GM12878 (cell line): ENCODE data around the gene MOBP. TPM values are rescaled to one million over a fixed set of nuclear protein-coding genes. Genes with fewer than 3 reads are reported as not detected.
A peak's percentile ranks its signal among the peaks of the same experiment; 100 is the strongest.
"Not testable (repeated sequence)": the region's sequence is repeated elsewhere in the genome, so short reads cannot be mapped to it uniquely, and the experiment has no call there.

Experiments
- ATAC-seq: fragments of 200-7000 bp; cut with Tn5 transposase; 3 replicates; pipeline ENCODE4 v1.9.1; 2020; ENCODE audit warnings: mild to moderate bottlenecking, moderate library complexity
- BruUV-seq: library from RNA; stranded (reverse); fragments of 400-500 nt; replicated peaks from 2 replicates; lab custom pipeline; 2021; lab: Mats Ljungman, UMichigan
- CTCF ChIA-PET: fragments of 300-600 bp; sonication (Branson Sonifier 250); formaldehyde crosslinking; extraction: SDS; loops from one replicate; lab custom pipeline; 2021; ENCODE audit warnings: inconsistent platforms; lab: Yijun Ruan, JAX
- POLR2A ChIA-PET: fragments of 350-600 bp; formaldehyde crosslinking; extraction: SDS; loops from one replicate; lab custom pipeline; 2021; ENCODE audit warnings: inconsistent platforms; lab: Charles Lee
- RAD21 ChIA-PET: fragments of 300-600 bp; sonication (Branson Sonifier 250); formaldehyde crosslinking; loops from one replicate; lab custom pipeline; 2023; ENCODE audit warnings: antibody characterized with exemption; ENCODE audit not compliant: unreplicated experiment; lab: Charles Lee
- SMC1A ChIA-PET: fragments of 300-600 bp; sonication (Branson Sonifier 250); formaldehyde crosslinking; loops from one replicate; lab custom pipeline; 2023; ENCODE audit not compliant: unreplicated experiment, uncharacterized antibody; lab: Charles Lee
- DNase-seq: peaks from one replicate; pipeline ENCODE4 v3.0.0-alpha.2; 2011; ENCODE audit warnings: low read depth, low spot score
- FAIRE-seq: peaks from 3 replicates; lab custom pipeline; 2011; peaks lifted over from hg19 to GRCh38; lab: Jason Lieb, UNC
- H2AFZ ChIP-seq: 2 replicates; pipeline ENCODE4 v1.6.0; 2011; ENCODE audit warnings: low read depth, low read length, control low read depth; ENCODE audit not compliant: control insufficient read depth
- H3K27ac ChIP-seq: 2 replicates; pipeline ENCODE4 v1.5.1; 2011; ENCODE audit warnings: control low read depth; ENCODE audit not compliant: control insufficient read depth, insufficient read depth
- H3K27me3 ChIP-seq, 2 experiments: replicated peaks in 1 of 2; 2 replicates each; pipeline versions ENCODE4 v1.6.0 to v1.6.1; 2011; ENCODE audit warnings: low read length in 1 of 2; ENCODE audit not compliant: control insufficient read depth in 2 of 2, insufficient read depth in 2 of 2
- H3K36me3 ChIP-seq, 2 experiments: 2 replicates each; pipeline ENCODE4 v1.5.1; 2011; ENCODE audit warnings: low read length in 1 of 2; ENCODE audit not compliant: control insufficient read depth in 2 of 2, insufficient read depth in 2 of 2
- H3K4me1 ChIP-seq: 2 replicates; pipeline ENCODE4 v1.6.1; 2011; ENCODE audit warnings: mild to moderate bottlenecking, low read length, moderate library complexity, mixed read lengths; ENCODE audit not compliant: control insufficient read depth, insufficient read depth
- H3K4me2 ChIP-seq: 2 replicates; pipeline ENCODE4 v1.6.0; 2011; ENCODE audit warnings: control low read depth; ENCODE audit not compliant: control insufficient read depth, insufficient read depth
- H3K4me3 ChIP-seq: fragments of 200-600 bp; sonication (generic); 2 replicates; pipeline ENCODE4 v1.5.1; 2016
- H3K79me2 ChIP-seq: 2 replicates; pipeline ENCODE4 v1.6.0; 2011; ENCODE audit warnings: low read length; ENCODE audit not compliant: control insufficient read depth, insufficient read depth
- H3K9ac ChIP-seq: 2 replicates; pipeline ENCODE4 v1.8.0; 2011; ENCODE audit warnings: low read length, control low read depth, mixed read lengths; ENCODE audit not compliant: control insufficient read depth, insufficient read depth
- H3K9me3 ChIP-seq: replicated peaks from 3 replicates; pipeline ENCODE4 v1.5.1; 2011; ENCODE audit warnings: mild to moderate bottlenecking, low read length; ENCODE audit not compliant: control insufficient read depth, insufficient read depth
- H4K20me1 ChIP-seq: 2 replicates; pipeline ENCODE4 v1.6.0; 2011; ENCODE audit not compliant: control insufficient read depth, insufficient read depth
- MTA2 ChIP-seq: fragments of 450-650 bp; IDR thresholded peaks from 2 replicates; pipeline ENCODE4 v1.6.1; 2016; ENCODE audit warnings: low read depth, mild to moderate bottlenecking, moderate library complexity
- MTA3 ChIP-seq: IDR thresholded peaks from 2 replicates; pipeline ENCODE4 v1.6.1; 2012; ENCODE audit warnings: low read length, inconsistent platforms, borderline replicate concordance
- NFYB ChIP-seq: IDR thresholded peaks from 2 replicates; pipeline ENCODE4 v1.6.1; 2011; ENCODE audit warnings: low read depth, mild to moderate bottlenecking, low read length, improper control_type of control experiment, moderate library complexity; ENCODE audit not compliant: insufficient read depth
- NR2C1 ChIP-seq: fragments of 450-650 bp; IDR thresholded peaks from 2 replicates; pipeline ENCODE4 v1.6.1; 2017; ENCODE audit warnings: antibody characterized with exemption, mild to moderate bottlenecking, moderate library complexity
- SREBF1 ChIP-seq: IDR thresholded peaks from 2 replicates; pipeline ENCODE4 v1.6.1; 2012; ENCODE audit warnings: mild to moderate bottlenecking, low read length
- USF1 ChIP-seq: IDR thresholded peaks from 2 replicates; pipeline ENCODE4 v1.6.1; 2011; ENCODE audit warnings: borderline replicate concordance, low read depth, mild to moderate bottlenecking, moderate library complexity, mixed read lengths, low read length; ENCODE audit not compliant: insufficient read depth; ENCODE audit errors: extremely low read length
- ZBTB11 ChIP-seq: fragments of 450-650 bp; formaldehyde crosslinking; IDR thresholded peaks from 2 replicates; pipeline ENCODE4 v1.5.0; 2022; ENCODE audit warnings: mild to moderate bottlenecking, missing genetic modification characterization
- WGBS: methylation state at CpG from one replicate; pipeline ENCODE4 v1.1.6; 2016; ENCODE audit warnings: low lambda C conversion rate; ENCODE audit not compliant: insufficient replicate concordance, insufficient coverage; ENCODE audit errors: missing lambda C conversion rate; 5-methylcytosine and 5-hydroxymethylcytosine counted together
- in situ Hi-C: fragments of 300-500 bp; cut with MboI; formaldehyde crosslinking; loops from 9 replicates; pipeline ENCODE4 v1.14.3; 2018; ENCODE audit warnings: mixed read lengths
- intact Hi-C: fragments of 100-400 bp; cut with micrococcal nuclease; formaldehyde crosslinking; loops from one replicate; pipeline ENCODE4 v1.14.2; 2022; ENCODE audit not compliant: unreplicated experiment
- polyA plus RNA-seq, 11 experiments: library from polyadenylated mRNA; depleted of rRNA in 4 of 11; unstranded in 6 of 11; stranded (reverse) in 5 of 11; fragments of >200 nt; fragmentation: Nextera tagmentation in 4 of 11; fragmentation: Illumina TruSeq in 1 of 11; extraction: Ambion mirVana in 4 of 11; extraction: Trizol in 1 of 11; gene quantifications; 1 replicate in 1 of 11; 2 replicates in 10 of 11; pipeline versions ENCODE4 v1.2.1 to v1.2.3, GENCODE V29; 2011 to 2016; ENCODE audit warnings: inconsistent platforms in 2 of 11, missing spikeins in 2 of 11, low read depth in 1 of 11
- total RNA-seq, 4 experiments: library from RNA; depleted of rRNA in 3 of 4; stranded (reverse); fragments of >200 nt in 3 of 4; fragmentation: Illumina TruSeq in 1 of 4; extraction: Trizol in 1 of 4; gene quantifications; 2 replicates each; pipeline versions ENCODE4 v1.2.1 to v1.2.3, GENCODE V29; 2013 to 2021

Gene MOBP
- total and polyA plus RNA-seq, 10 of the 15 experiments (the other 5 are each of a cell fraction or from before 2014, with no cell fraction given): 0.04 to 0.09 (median 0.08) TPM; not detected in 5

GRCh38 chr3:39458579-39458978, 8.9 kb upstream of the MOBP start:
- 58% methylated on average over 5 of the region's 5 CpGs for WGBS
- ATAC-seq, POLR2A ChIA-PET, H3K79me2 ChIP-seq, DNase-seq, H3K4me2 ChIP-seq, FAIRE-seq, H3K27ac ChIP-seq, H2AFZ ChIP-seq, H3K9ac ChIP-seq, intact Hi-C loops, in situ Hi-C loops, BruUV-seq, H4K20me1 ChIP-seq, H3K27me3 ChIP-seq, H3K4me1 ChIP-seq, H3K36me3 ChIP-seq, H3K4me3 ChIP-seq, H3K9me3 ChIP-seq: not testable (repeated sequence)
- ChIA-PET CTCF (interaction anchor here (0.9 to 2.0 kb wide), 3 partner anchors 12 to 41 kb away, joined by 3 to 11 read pairs (median 5); no protein-coding TSS in a partner anchor), SMC1A (interaction anchor here (0.8 kb wide), 1 partner anchor 13 kb away, joined by 3 read pairs; no protein-coding TSS in a partner anchor), RAD21 (interaction anchor here (0.7 kb wide), 1 partner anchor 1972 kb away, joined by 3 read pairs; no protein-coding TSS in a partner anchor)
- TF ChIP-seq NFYB: peak; percentile 38; the same call in 1 of the 2 replicates

- Histone ChIP-seq H4K20me1 (no peaks in the 10 kb centered on the region), H3K9ac (no peak overlapping the region), H3K4me3 (no peak overlapping the region), H3K27ac (no peak overlapping the region), H2AFZ (no peak overlapping the region), H3K4me2 (no peak overlapping the region), H3K36me3 (no peaks in the 10 kb centered on the region), H3K9me3 (no peaks in the 10 kb centered on the region), H3K4me1 (no peaks in the 10 kb centered on the region), H3K79me2 (no peaks in the 10 kb centered on the region), H3K27me3 (peaks cover 0 to 5% of the 10 kb centered on the region in 2 experiments; a peak in 2 of 4 replicates)
- in situ Hi-C loops (no loop called here), intact Hi-C loops (no loop called here)
- no TSS peak for BruUV-seq
- POLR2A ChIA-PET: no interaction called here
- DNase-seq: no peak
- no peak for ATAC-seq
- FAIRE-seq: no peak
- CTCF ChIA-PET: interaction anchor here (0.7 kb wide), 2 partner anchors 13 to 240 kb away, joined by 3 read pairs; no protein-coding TSS in a partner anchor
- SMC1A ChIA-PET: interaction anchor here (1.1 kb wide), 1 partner anchor 15 kb away, joined by 3 read pairs; no protein-coding TSS in a partner anchor
- WGBS: 28% methylated on average over 2 of the region's 2 CpGs
- RAD21 ChIA-PET: no interaction called here
- TF ChIP-seq MTA3: no peak
- TF ChIP-seq USF1: no peak
- TF ChIP-seq ZBTB11 (CRISPR knock-in tag): no peak
- TF ChIP-seq SREBF1: no peak
- no peak for TF ChIP-seq NR2C1
- no peak for TF ChIP-seq MTA2
Measured at GRCh38 chr3:39460677-39461076, 6.8 kb upstream of the MOBP start.
